ENCODE data around the gene LNX1. TPM values are rescaled to one million over a fixed set of nuclear protein-coding genes. Genes with fewer than 3 reads are reported as not detected.

The LNX1 gene
- total RNA-seq, 1 donor from 2014 or later, result 5.4 TPM

DNA sequence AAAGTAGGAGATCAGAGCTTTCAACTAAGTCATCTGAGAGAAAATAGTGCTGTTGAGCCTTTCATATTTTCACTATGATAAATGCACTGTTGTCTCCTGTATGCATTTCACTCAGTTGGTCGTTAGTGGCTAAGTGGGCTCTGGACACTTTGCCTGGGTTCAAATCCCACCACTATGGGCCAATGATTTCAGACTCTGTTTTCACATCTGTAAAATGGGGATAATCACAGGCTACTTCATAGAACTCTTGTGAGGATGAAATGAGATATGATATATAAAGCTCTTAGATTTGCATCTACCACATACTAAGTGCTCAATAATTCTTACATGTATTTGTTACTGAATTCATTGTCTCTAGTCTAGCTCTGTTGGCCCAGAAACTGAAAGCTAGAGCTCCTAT, 16.8 kb downstream of the LNX1 start:
- Histone ChIP-seq H3K4me3 (no peak overlapping the region), H3K4me1 (peaks cover 15% of the 10 kb centered on the region), H3K27ac (no peak overlapping the region), H3K9me3 (no peaks in the 10 kb centered on the region), H3K36me3 (no peaks in the 10 kb centered on the region), H3K27me3 (ENCODE audit: low read depth) (no peaks in the 10 kb centered on the region)
- ATAC-seq (no peak), DNase-seq (no peak)
- intact Hi-C loops (cut with DNase I), result no loop called here
- TF ChIP-seq, protein P1, sequence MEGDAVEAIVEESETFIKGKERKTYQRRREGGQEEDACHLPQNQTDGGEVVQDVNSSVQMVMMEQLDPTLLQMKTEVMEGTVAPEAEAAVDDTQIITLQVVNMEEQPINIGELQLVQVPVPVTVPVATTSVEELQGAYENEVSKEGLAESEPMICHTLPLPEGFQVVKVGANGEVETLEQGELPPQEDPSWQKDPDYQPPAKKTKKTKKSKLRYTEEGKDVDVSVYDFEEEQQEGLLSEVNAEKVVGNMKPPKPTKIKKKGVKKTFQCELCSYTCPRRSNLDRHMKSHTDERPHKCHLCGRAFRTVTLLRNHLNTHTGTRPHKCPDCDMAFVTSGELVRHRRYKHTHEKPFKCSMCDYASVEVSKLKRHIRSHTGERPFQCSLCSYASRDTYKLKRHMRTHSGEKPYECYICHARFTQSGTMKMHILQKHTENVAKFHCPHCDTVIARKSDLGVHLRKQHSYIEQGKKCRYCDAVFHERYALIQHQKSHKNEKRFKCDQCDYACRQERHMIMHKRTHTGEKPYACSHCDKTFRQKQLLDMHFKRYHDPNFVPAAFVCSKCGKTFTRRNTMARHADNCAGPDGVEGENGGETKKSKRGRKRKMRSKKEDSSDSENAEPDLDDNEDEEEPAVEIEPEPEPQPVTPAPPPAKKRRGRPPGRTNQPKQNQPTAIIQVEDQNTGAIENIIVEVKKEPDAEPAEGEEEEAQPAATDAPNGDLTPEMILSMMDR (IDR thresholded peaks at IDR 0.05), result no peak

DNA sequence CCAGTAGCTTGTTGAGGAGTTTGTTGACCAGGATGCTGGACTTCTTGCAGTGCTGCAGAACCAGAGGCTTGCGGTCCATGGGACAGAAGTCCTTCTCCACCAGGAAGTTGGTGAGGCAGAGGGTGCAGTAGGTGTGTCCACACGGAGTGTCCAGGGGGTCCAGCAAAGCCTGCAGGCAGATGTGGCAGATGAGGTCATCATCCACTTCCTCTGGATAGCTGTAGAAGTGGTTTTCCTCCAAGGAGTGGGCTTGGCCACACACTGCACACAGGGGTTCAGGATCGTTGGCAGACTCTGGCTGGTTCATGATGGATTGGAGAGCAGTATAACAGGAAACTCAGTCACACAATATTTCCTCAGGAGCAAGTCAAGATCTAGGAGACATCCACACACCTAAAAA, 17.6 kb downstream of the LNX1 start:
- no peak for ATAC-seq
- TF ChIP-seq, protein P1 (IDR thresholded peaks at IDR 0.05), result no peak
- intact Hi-C loops (cut with DNase I), result no loop called here

DNA sequence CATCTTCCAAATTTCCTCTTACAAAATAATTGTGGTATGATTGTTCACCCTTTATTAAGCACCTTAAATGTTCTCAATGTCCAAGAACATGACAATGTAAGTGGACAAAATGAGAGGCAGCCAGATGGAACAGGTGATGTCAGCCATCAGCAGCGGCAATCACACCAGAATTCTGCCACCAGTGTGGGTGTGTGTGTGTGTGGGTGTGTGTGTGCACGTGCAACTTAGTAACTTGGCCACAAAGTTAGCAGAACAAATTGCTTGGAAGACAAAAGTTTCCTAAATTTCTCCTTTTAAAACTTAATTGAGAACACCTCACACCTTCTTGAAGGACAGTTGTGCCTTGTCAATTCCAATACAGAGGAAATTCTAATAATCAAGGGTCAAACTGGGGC, 18.7 kb downstream of the LNX1 start:
- H3K36me3 ChIP-seq, result no peaks in the 10 kb centered on the region
- H3K4me1 ChIP-seq, result peaks cover 15% of the 10 kb centered on the region
- intact Hi-C loops (cut with DNase I), result no loop called here
- H3K4me3 ChIP-seq, result no peak overlapping the region
- DNase-seq, result no peak
- TF ChIP-seq, protein P1 (IDR thresholded peaks at IDR 0.05), result no peak
- no peaks in the 10 kb centered on the region for H3K27me3 ChIP-seq (ENCODE audit: low read depth)
- no peaks in the 10 kb centered on the region for H3K9me3 ChIP-seq
- ATAC-seq, result no peak
- H3K27ac ChIP-seq, result no peak overlapping the region

More for the DNA sequence above, 17.6 kb downstream of the LNX1 start:
- no peaks in the 10 kb centered on the region for H3K36me3 ChIP-seq
- no peaks in the 10 kb centered on the region for H3K27me3 ChIP-seq (ENCODE audit: low read depth)
- H3K27ac ChIP-seq, result no peak overlapping the region
- no peak for DNase-seq
- no peak overlapping the region for H3K4me3 ChIP-seq
- H3K9me3 ChIP-seq, result no peaks in the 10 kb centered on the region
- H3K4me1 ChIP-seq, result peaks cover 15% of the 10 kb centered on the region

DNA sequence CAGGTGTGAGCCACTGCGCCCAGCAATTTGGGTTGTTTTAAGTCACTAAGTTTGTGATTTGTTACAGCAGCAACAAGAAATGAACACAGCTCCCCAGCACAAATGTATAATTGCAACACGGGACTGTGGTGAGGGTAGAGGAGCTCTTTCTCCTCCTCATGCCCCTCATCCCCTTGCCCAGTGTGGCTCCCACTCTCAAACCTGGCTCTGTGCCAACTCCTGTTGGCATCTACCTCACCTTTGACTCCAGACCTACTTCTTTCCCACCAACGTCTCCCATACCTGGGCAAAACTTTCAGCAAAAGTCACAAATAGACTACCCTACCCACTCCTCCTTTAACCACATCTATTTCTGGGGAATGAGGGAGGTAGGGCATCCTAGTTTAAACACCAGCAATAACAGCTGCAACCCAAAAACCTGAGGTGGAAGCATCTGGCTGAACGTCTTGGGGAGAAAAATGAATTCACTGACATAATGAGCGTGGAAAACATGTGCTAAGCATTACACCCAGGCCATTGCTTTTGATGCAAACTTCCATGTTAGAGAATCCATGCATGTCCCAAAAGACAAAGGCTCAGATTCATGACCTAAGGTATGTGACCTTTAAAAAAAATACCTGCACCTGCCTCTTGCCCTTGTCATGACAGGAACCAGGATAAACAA, 19.2 kb downstream of the LNX1 start:
- H3K36me3 ChIP-seq, result no peaks in the 10 kb centered on the region
- no peak for DNase-seq
- H3K27ac ChIP-seq, result no peak overlapping the region
- ATAC-seq, result no peak
- H3K27me3 ChIP-seq (ENCODE audit: low read depth), result no peaks in the 10 kb centered on the region
- H3K4me1 ChIP-seq, result peaks cover 10% of the 10 kb centered on the region
- no peaks in the 10 kb centered on the region for H3K9me3 ChIP-seq
- intact Hi-C loops (cut with DNase I), result no loop called here
- TF ChIP-seq, protein P1 (IDR thresholded peaks at IDR 0.05), result no peak
- H3K4me3 ChIP-seq, result no peak overlapping the region

DNA sequence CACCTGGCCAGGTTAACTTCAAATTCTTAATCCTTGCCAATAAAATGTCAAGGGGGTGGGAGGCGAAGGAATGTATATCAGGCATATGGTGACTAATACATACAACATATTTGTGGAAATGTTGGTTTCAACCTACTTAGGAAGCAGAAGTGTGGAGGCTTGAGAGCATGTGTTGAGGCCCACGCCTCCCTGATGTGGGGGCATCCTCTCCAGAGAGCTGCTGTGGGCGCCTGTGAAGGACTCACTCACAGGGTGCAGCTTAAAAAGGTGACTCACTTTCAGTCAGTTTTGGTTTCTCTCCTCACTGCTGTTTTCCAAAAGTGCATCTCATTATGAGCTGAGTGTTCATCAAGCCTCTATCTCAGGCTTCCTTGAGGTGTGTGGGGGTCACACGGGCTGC, 27.5 kb downstream of the LNX1 start:
- TF ChIP-seq, protein P1 (IDR thresholded peaks at IDR 0.05), result no peak
- no peak overlapping the region for H3K27ac ChIP-seq
- H3K4me1 ChIP-seq, result peaks cover 1% of the 10 kb centered on the region
- no peak for DNase-seq
- H3K27me3 ChIP-seq (ENCODE audit: low read depth), result no peaks in the 10 kb centered on the region
- no peaks in the 10 kb centered on the region for H3K9me3 ChIP-seq
- peak in 1 of 2 donors; percentile 14 for ATAC-seq
- intact Hi-C loops (cut with DNase I), result no loop called here
- H3K4me3 ChIP-seq, result no peak overlapping the region
- H3K36me3 ChIP-seq, result no peaks in the 10 kb centered on the region

Data from lower lobe of right lung (tissue), 2 donors.